H9 (cell line): ENCODE results near the gene FTO. TPM values are rescaled to one million over a fixed set of nuclear protein-coding genes. Genes with fewer than 3 reads are reported as not detected.

ENCODE experiments used
- DNase-seq: peaks from one replicate; pipeline ENCODE4 v3.0.0-alpha.2; 2017
- H2AFZ ChIP-seq: one replicate; pipeline ENCODE4 v1.6.1; 2013; ENCODE audit warnings: mild to moderate bottlenecking, low read length, control low read depth, moderate library complexity
- H2AK5ac ChIP-seq: 2 replicates; pipeline ENCODE4 v1.6.1; 2013; ENCODE audit warnings: low read length, control low read depth, mixed read lengths; ENCODE audit not compliant: insufficient read length
- H2BK120ac ChIP-seq: one replicate; pipeline ENCODE4 v1.6.1; 2013; ENCODE audit warnings: low read depth, mild to moderate bottlenecking, low read length, control low read depth, inconsistent platforms; ENCODE audit not compliant: poor library complexity, severe bottlenecking
- H2BK12ac ChIP-seq: 2 replicates; pipeline ENCODE4 v1.6.1; 2013; ENCODE audit warnings: low read length, control low read depth, mixed read lengths, low read depth; ENCODE audit not compliant: insufficient read length
- H2BK15ac ChIP-seq: 2 replicates; pipeline ENCODE4 v1.6.1; 2013; ENCODE audit warnings: low read depth, low read length, control low read depth
- H2BK20ac ChIP-seq: one replicate; pipeline ENCODE4 v1.6.1; 2013; ENCODE audit warnings: low read depth, mild to moderate bottlenecking, low read length, control low read depth, inconsistent platforms; ENCODE audit not compliant: poor library complexity, severe bottlenecking
- H2BK5ac ChIP-seq: 2 replicates; pipeline ENCODE4 v1.6.1; 2013; ENCODE audit warnings: low read length, control low read depth, mixed read lengths; ENCODE audit not compliant: insufficient read length
- H3K14ac ChIP-seq: 2 replicates; pipeline ENCODE4 v1.6.1; 2013; ENCODE audit warnings: low read length, control low read depth; ENCODE audit not compliant: insufficient read depth
- H3K18ac ChIP-seq: 2 replicates; pipeline ENCODE4 v1.6.1; 2013; ENCODE audit warnings: low read depth, mild to moderate bottlenecking, mixed read lengths, low read length, control low read depth; ENCODE audit not compliant: insufficient read length
- H3K23ac ChIP-seq: 2 replicates; pipeline ENCODE4 v1.6.1; 2013; ENCODE audit warnings: low read length, control low read depth, mixed read lengths, low read depth; ENCODE audit not compliant: insufficient read length
- H3K23me2 ChIP-seq: 2 replicates; pipeline ENCODE4 v1.6.1; 2013; ENCODE audit warnings: low read depth, mild to moderate bottlenecking, mixed read lengths, low read length, control low read depth; ENCODE audit not compliant: insufficient read length, poor library complexity, severe bottlenecking
- H3K27ac ChIP-seq: 2 replicates; pipeline ENCODE4 v1.5.1; 2013; ENCODE audit warnings: low read length, control low read depth, mixed read lengths, low read depth; ENCODE audit not compliant: insufficient read length
- H3K27me3 ChIP-seq: 2 replicates; pipeline ENCODE4 v1.6.1; 2013; ENCODE audit warnings: low read length, control low read depth, inconsistent platforms; ENCODE audit not compliant: insufficient read depth
- H3K4ac ChIP-seq: 2 replicates; pipeline ENCODE4 v1.6.1; 2013; ENCODE audit warnings: low read depth, mild to moderate bottlenecking, control low read depth, inconsistent platforms, low read length, moderate library complexity
- H3K4me1 ChIP-seq: 2 replicates; pipeline ENCODE4 v1.6.1; 2013; ENCODE audit warnings: low read length, control low read depth, inconsistent platforms; ENCODE audit not compliant: insufficient read depth
- H3K4me2 ChIP-seq: 2 replicates; pipeline ENCODE4 v1.6.1; 2013; ENCODE audit warnings: low read length, control low read depth, mixed read lengths; ENCODE audit not compliant: insufficient read length, insufficient read depth
- H3K56ac ChIP-seq: 2 replicates; pipeline ENCODE4 v1.6.1; 2013; ENCODE audit warnings: low read depth, mild to moderate bottlenecking, mixed read lengths, low read length, control low read depth; ENCODE audit not compliant: insufficient read length
- H3K79me1 ChIP-seq: 2 replicates; pipeline ENCODE4 v1.6.1; 2013; ENCODE audit warnings: low read depth, mild to moderate bottlenecking, moderate library complexity, low read length, control low read depth, inconsistent platforms; ENCODE audit not compliant: insufficient read depth, poor library complexity, severe bottlenecking
- H3K79me2 ChIP-seq: 2 replicates; pipeline ENCODE4 v1.6.1; 2013; ENCODE audit warnings: low read length, control low read depth, inconsistent platforms; ENCODE audit not compliant: insufficient read depth
- H3K9ac ChIP-seq: 2 replicates; pipeline ENCODE4 v1.6.1; 2013; ENCODE audit warnings: low read length, control low read depth, mixed read lengths; ENCODE audit not compliant: insufficient read length; ENCODE audit errors: extremely low read depth
- H3K9me3 ChIP-seq: one replicate; pipeline ENCODE4 v1.6.1; 2013; ENCODE audit warnings: low read depth, low read length, inconsistent platforms; ENCODE audit not compliant: control insufficient read depth
- H3T11ph ChIP-seq: one replicate; pipeline ENCODE4 v1.6.1; 2013; ENCODE audit warnings: mild to moderate bottlenecking, low read length, control low read depth, inconsistent platforms
- H4K20me1 ChIP-seq: one replicate; pipeline ENCODE4 v1.6.1; 2013; ENCODE audit not compliant: control insufficient read depth, insufficient read length, insufficient read depth
- H4K5ac ChIP-seq: 2 replicates; pipeline ENCODE4 v1.6.1; 2013; ENCODE audit warnings: low read depth, mild to moderate bottlenecking, mixed read lengths, low read length, control low read depth; ENCODE audit not compliant: insufficient read length
- H4K8ac ChIP-seq: replicated peaks from 2 replicates; pipeline ENCODE4 v1.6.1; 2013; ENCODE audit warnings: low read length, control low read depth, mixed read lengths, low read depth; ENCODE audit not compliant: insufficient read length
- H4K91ac ChIP-seq: 2 replicates; pipeline ENCODE4 v1.6.1; 2013; ENCODE audit warnings: low read depth, mild to moderate bottlenecking, moderate library complexity, mixed read lengths, low read length, control low read depth; ENCODE audit not compliant: insufficient read length
- H3K27ac Mint-ChIP-seq, 3 experiments: 2 replicates in 2 of 3; 3 replicates in 1 of 3; pipeline ENCODE4 v1.8.0; 2020 to 2021; ENCODE audit warnings: mixed read lengths in 3 of 3, mild to moderate bottlenecking in 1 of 3, moderate library complexity in 1 of 3
- H3K27me3 Mint-ChIP-seq: 2 replicates; pipeline ENCODE4 v1.8.0; 2021; ENCODE audit warnings: low read depth, mild to moderate bottlenecking, moderate library complexity, mixed read lengths
- H3K36me3 Mint-ChIP-seq, 3 experiments: 2 replicates in 2 of 3; 3 replicates in 1 of 3; pipeline ENCODE4 v1.8.0; 2020 to 2021; ENCODE audit warnings: low read depth in 3 of 3, mixed read lengths in 3 of 3; ENCODE audit not compliant: insufficient read depth in 1 of 3
- H3K4me1 Mint-ChIP-seq, 2 experiments: 2 replicates each; pipeline ENCODE4 v1.8.0; 2020; ENCODE audit warnings: mixed read lengths in 2 of 2
- H3K4me3 Mint-ChIP-seq, 2 experiments: 2 replicates in 1 of 2; 3 replicates in 1 of 2; pipeline ENCODE4 v1.8.0; 2020 to 2021; ENCODE audit warnings: mild to moderate bottlenecking in 2 of 2, mixed read lengths in 2 of 2, moderate library complexity in 1 of 2
- H3K9me3 Mint-ChIP-seq, 2 experiments: 2 replicates in 1 of 2; 3 replicates in 1 of 2; pipeline ENCODE4 v1.8.0; 2020; ENCODE audit warnings: mild to moderate bottlenecking in 2 of 2, mixed read lengths in 2 of 2, moderate library complexity in 1 of 2
- CTCF ChIP-seq: fragments of 200-600 bp; sonication (generic); conservative IDR thresholded peaks from 3 replicates; pipeline ENCODE4 v1.8.0; 2021; ENCODE audit warnings: antibody characterized with exemption, mild to moderate bottlenecking
- WGBS: extraction: QIAGEN DNeasy Blood & Tissue Kit; methylation state at CpG from one replicate; pipeline ENCODE4 v1.1.7; 2013; ENCODE audit warnings: missing lambda C conversion rate, low lambda C conversion rate, mixed read lengths; ENCODE audit not compliant: insufficient read length; ENCODE audit errors: extremely low coverage; 5-methylcytosine and 5-hydroxymethylcytosine counted together
- total RNA-seq: library from RNA; stranded (reverse); gene quantifications from 2 replicates; pipeline ENCODE4 v1.2.1, GENCODE V29; 2021

The FTO gene
- total RNA-seq, 1 experiment from 2014 or later: 67.9 TPM

- Mint-ChIP-seq H3K4me1 (peaks cover 21 to 26% of the 10 kb centered on the region in 2 experiments), H3K36me3 (no peaks in the 10 kb centered on the region), H3K9me3 (no peaks in the 10 kb centered on the region), H3K4me3 (no peak overlapping the region), H3K27me3 (no peaks in the 10 kb centered on the region), H3K27ac (no peak overlapping the region)
- Histone ChIP-seq H3K4me1 (peaks cover 2% of the 10 kb centered on the region; the same call in 1 of the 2 replicates), H3K4me2 (no peak overlapping the region), H3K79me2 (no peaks in the 10 kb centered on the region), H3T11ph (no peak overlapping the region), H2AFZ (no peak overlapping the region), H3K79me1 (no peaks in the 10 kb centered on the region), H3K18ac (no peak overlapping the region), H3K14ac (no peak overlapping the region), H3K9ac (no peak overlapping the region), H2BK120ac (no peak overlapping the region), H4K91ac (no peak overlapping the region), H2BK15ac (no peak overlapping the region), H2AK5ac (no peak overlapping the region), H3K9me3 (no peaks in the 10 kb centered on the region), H3K4ac (no peak overlapping the region), H3K27me3 (no peaks in the 10 kb centered on the region), H2BK12ac (no peak overlapping the region), H2BK5ac (no peak overlapping the region), H3K23ac (no peak overlapping the region), H2BK20ac (no peak overlapping the region), H3K56ac (no peak overlapping the region), H4K8ac (no peak overlapping the region), H3K23me2 (no peaks in the 10 kb centered on the region), H4K20me1 (no peaks in the 10 kb centered on the region), H4K5ac (no peak overlapping the region), H3K27ac (no peak overlapping the region)
- WGBS: no CpG with 5 or more reads among the region's 2 CpGs
- DNase-seq: no peak
- TF ChIP-seq CTCF: no peak
Measured at GRCh38 chr16:53988136-53988535, 284.2 kb downstream of the FTO start.
